ENCODE measurements around the gene SEPHS2.

GRCh38 chr16:30421010-30421409 is 24.7 kb downstream of the SEPHS2 start:
- no peak for TF ChIP-seq CTCF (conservative IDR thresholded peaks at IDR 0.05; ENCODE audit: low read depth, low read length)
- TF ChIP-seq EZH2phosphoT487 (IDR thresholded peaks at IDR 0.05; ENCODE audit: borderline replicate concordance, low read length) = no peak
